Measurements from ENCODE around the gene FER1L5.
A peak's percentile ranks its signal among the peaks of the same experiment; 100 is the strongest.

Gene FER1L5

GRCh38 chr2:96693286-96694200, 51.0 kb downstream of the FER1L5 start:
- no peak for DNase-seq (ENCODE audit: low read depth, low spot score)
- no peak overlapping the region for H3K27ac ChIP-seq

DNA sequence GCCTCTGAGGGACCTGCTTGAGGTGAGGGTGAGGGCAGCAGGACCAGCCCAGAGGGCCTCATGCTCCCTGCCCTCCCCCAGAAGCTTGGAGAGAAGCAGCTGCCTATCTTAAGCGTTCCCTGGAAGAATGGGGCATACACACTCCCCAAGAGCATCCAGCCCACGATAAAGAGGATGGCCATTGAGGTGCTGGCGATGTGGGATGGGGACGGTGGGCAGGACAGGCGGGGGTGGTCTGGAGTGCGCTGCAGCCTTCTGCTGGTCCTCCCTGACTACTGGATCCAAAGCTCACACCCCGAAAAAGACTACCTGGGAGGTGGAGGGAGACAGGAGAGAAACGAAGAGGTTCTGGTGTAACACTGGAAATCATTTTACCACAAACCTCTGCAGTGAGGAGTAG, 51.7 kb downstream of the FER1L5 start:
- DNase-seq (ENCODE audit: low read depth, low spot score) = no peak
- no peak overlapping the region for H3K27ac ChIP-seq

DNA sequence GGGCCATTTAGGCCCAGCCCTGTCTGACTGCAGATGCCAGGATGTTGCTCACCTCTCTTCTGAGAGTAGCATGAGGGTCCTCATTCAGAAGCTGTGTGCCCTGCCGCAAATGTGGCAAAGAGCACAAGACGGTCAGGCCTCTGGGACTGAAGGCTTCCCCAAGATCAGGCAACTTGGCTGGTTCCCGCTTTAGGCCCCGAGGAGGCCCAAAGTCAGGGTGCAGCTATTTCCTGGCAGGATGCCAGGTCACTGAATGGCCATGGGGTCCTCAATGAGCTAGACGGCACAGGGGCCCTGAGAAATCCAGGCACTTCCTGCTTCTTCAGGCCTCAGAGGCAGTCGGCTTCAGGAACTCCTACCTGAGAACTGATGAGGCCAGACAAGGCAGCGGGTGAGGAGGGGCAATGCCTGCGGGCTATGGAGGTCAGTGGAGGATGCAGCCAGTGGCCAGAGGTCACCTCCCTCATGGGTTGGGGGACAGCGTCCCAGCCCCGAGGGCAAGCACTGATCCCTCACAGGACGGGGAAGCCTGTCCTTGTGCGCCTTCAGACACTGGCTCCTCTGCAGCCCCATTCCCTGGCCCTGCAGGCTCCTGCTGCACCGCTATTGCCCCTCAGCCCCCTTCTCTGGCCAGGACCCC, 52.4 kb downstream of the FER1L5 start:
- H3K27ac ChIP-seq = no peak overlapping the region
- no peak for DNase-seq (ENCODE audit: low read depth, low spot score)

GRCh38 chr2:96695602-96696001, 53.0 kb downstream of the FER1L5 start:
- DNase-seq (ENCODE audit: low read depth, low spot score) = no peak
- no peak overlapping the region for H3K27ac ChIP-seq

GRCh38 chr2:96697476-96697875, 54.9 kb downstream of the FER1L5 start:
- DNase-seq (ENCODE audit: low read depth, low spot score) = no peak

GRCh38 chr2:96698221-96698861, 55.8 kb downstream of the FER1L5 start:
- DNase-seq (ENCODE audit: low read depth, low spot score) = peak; percentile 64
- peak overlapping the region; percentile 7 for H3K27ac ChIP-seq

More at GRCh38 chr2:96697476-96697875, 54.9 kb downstream of the FER1L5 start:
- H3K27ac ChIP-seq = no peak overlapping the region

DNA sequence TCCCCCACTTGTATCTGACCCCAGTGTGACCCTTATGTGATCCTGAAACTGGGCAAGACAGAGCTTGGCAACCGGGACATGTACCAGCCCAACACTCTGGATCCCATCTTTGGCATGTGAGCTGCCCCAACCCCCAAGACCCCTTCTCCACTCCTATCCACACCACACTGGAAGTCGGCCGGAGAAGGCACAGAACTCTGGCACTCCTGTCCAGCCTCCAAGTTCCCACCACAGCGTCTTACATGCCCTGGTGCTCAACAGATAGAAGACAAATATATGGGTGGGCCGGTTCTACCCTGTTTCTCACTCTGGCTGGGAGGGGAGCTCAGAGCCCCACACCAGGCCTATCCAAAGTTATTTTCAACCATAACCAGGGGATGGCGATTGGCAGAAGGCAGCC, 56.5 kb downstream of the FER1L5 start:
- H3K27ac ChIP-seq = no peak overlapping the region
- DNase-seq (ENCODE audit: low read depth, low spot score) = no peak

GRCh38 chr2:96699621-96700020, 57.1 kb downstream of the FER1L5 start:
- no peak for DNase-seq (ENCODE audit: low read depth, low spot score)

GRCh38 chr2:96700086-96700485, 57.5 kb downstream of the FER1L5 start:
- no peak for DNase-seq (ENCODE audit: low read depth, low spot score)
- H3K27ac ChIP-seq = no peak overlapping the region

More at GRCh38 chr2:96699621-96700020, 57.1 kb downstream of the FER1L5 start:
- H3K27ac ChIP-seq = no peak overlapping the region

DNA sequence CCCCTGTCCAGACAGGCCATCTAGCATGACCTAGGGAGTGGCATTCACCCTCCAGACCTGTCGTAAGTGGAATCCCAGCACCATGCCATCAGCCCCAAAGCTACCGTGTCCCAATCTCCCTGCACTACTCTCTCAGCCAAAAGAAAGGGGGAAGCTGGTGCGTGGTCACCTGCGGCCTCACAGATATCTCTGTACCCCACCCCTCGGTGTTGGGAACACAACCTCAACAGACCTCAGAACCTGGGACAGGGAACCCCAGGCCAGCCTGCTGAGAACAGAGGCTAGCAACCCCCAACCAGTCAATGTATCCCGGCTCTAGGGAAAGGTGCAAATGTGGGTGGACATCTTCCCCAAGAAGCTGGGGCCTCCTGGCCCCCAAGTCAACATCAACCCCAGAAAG, 59.1 kb downstream of the FER1L5 start:
- DNase-seq (ENCODE audit: low read depth, low spot score) = no peak
- no peak overlapping the region for H3K27ac ChIP-seq

DNA sequence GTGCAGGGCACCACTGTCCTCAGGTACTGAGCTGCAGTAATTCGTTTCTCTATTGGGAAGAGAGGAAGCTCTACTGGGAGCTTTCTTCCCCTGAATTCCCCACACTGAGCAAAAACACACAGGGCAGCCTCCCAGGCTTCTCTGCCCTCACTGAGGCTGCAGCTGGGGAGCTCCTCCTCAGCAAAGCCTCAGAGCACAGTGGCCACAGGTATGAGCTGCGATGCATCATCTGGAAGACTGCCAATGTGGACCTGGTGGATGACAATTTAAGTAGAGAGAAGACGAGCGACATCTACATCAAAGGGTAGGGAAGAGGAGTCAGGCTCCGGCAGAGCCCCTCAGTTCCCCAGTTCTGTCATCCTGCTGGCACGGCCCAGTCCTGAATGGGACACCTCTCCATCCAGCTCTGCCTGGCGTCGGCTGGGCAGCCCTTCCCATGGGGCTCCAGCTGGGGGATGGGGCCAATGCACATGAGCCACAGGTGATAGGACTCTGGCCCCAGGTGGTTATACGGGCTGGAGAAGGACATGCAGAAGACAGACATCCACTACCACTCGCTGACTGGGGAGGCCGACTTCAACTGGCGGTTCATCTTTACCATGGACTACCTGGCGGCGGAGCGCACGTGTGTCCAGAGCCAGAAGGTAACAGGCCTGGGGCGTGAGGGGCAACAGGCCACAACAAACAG, 59.7 kb downstream of the FER1L5 start:
- H3K27ac ChIP-seq = no peak overlapping the region
- DNase-seq (ENCODE audit: low read depth, low spot score) = peak; percentile 20

GRCh38 chr2:96703021-96703751, 60.6 kb downstream of the FER1L5 start:
- no peak for DNase-seq (ENCODE audit: low read depth, low spot score)
- H3K27ac ChIP-seq = no peak overlapping the region

GRCh38 chr2:96710985-96711384, 68.4 kb downstream of the FER1L5 start:
- DNase-seq (ENCODE audit: low read depth, low spot score) = no peak
- H3K27ac ChIP-seq = no peak overlapping the region

- H3K27ac ChIP-seq = peak overlapping the region; percentile 27
- DNase-seq (ENCODE audit: low read depth, low spot score) = no peak
Measured at GRCh38 chr2:96715658-96716057, 73.1 kb downstream of the FER1L5 start.

DNA sequence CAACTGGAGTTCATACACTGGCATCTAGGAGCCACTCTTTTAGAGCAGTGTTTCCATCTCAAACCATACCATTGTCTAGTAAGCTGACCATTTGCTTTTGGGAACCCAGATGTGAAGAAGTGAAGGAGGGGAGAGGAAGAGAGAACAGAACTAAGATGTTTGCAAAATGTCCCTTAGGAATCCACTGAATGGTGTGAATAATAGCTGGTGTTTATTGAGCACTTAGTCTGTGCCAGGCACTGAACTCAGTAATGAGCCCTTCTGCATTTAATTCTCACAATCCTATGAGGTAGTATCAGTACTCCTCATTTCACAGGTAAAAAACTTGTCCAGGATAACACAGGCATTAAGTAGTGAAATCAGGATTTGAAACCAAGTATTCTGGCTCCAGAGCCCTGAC, 73.8 kb downstream of the FER1L5 start:
- DNase-seq (ENCODE audit: low read depth, low spot score) = no peak
- H3K27ac ChIP-seq = peak overlapping the region; percentile 27

- H3K27ac ChIP-seq = no peak overlapping the region
- no peak for DNase-seq (ENCODE audit: low read depth, low spot score)
Measured at GRCh38 chr2:96726131-96726530, 83.6 kb downstream of the FER1L5 start.

- H3K27ac ChIP-seq = no peak overlapping the region
- no peak for DNase-seq (ENCODE audit: low read depth, low spot score)
Measured at GRCh38 chr2:96727431-96727830, 84.9 kb downstream of the FER1L5 start.

DNA sequence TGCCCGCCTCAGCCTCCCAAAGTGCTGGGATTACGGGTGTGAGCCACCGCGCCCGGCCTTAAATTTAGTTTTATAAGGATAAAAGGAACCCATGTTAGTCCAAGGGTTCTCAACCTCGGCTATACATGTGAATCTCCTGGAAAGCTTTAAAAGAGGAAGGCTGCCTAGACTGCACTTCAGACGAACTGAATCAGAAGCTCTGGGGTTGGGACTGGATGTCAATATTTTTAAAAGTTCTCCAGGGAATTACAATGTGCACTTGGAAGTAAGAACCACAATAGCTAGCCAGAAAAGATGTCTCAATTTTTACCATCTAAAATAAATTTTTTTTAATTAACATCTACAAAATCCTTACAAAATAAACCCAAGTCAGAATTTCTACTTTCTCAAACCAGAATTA, 87.2 kb downstream of the FER1L5 start:
- peak overlapping the region; percentile 68 for H3K27ac ChIP-seq
- DNase-seq (ENCODE audit: low read depth, low spot score) = no peak

DNA sequence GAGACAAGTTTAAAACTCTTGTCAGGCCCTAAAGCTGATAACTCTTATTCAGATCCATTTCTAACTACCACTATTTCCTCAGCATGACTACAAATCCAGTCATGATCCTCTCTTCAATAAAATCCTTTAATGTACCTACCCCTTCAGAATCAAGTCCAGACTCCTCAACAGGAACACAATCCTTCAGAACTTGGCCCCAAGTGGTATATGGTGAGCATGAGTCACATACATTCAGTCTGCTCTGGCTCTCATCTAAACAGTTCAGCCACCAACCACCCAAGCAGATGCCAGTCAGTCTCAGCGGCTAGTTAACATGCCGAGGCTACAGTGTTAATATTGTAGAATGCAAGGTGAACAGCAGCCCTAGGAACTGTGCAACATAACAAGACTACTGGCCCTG, 87.6 kb downstream of the FER1L5 start:
- DNase-seq (ENCODE audit: low read depth, low spot score) = peak; percentile 88
- H3K27ac ChIP-seq = peak overlapping the region; percentile 68

- DNase-seq (ENCODE audit: low read depth, low spot score) = peak; percentile 20
- peak overlapping the region; percentile 12 for H3K27ac ChIP-seq
Measured at GRCh38 chr2:96733931-96734330, 91.4 kb downstream of the FER1L5 start.
